OCI-LY1 (cell line): Measurements from ENCODE around the gene PKM.

ENCODE experiments used
- H2AFZ ChIP-seq: fragments of 200-600 bp; sonication (generic), shearing (Covaris generic); 2 replicates; pipeline ENCODE4 v1.6.0; 2014; ENCODE audit warnings: antibody characterized with exemption, mild to moderate bottlenecking, low read length
- H3F3A ChIP-seq: fragments of 200-600 bp; sonication (generic), shearing (Covaris generic); 2 replicates; pipeline ENCODE4 v1.6.0; 2014; ENCODE audit warnings: mild to moderate bottlenecking, antibody characterized with exemption, low read length, moderate library complexity; ENCODE audit not compliant: insufficient read depth
- H3K27ac ChIP-seq: fragments of 200-600 bp; sonication (generic); 2 replicates; pipeline ENCODE4 v1.5.1; 2014; ENCODE audit warnings: low read length, mixed run types, mild to moderate bottlenecking, low read depth; ENCODE audit not compliant: poor library complexity, severe bottlenecking
- H3K27me3 ChIP-seq: fragments of 200-600 bp; sonication (generic); 2 replicates; pipeline ENCODE4 v1.6.0; 2014; ENCODE audit warnings: antibody characterized with exemption, mild to moderate bottlenecking, low read length, moderate library complexity; ENCODE audit not compliant: insufficient read depth
- H3K36me3 ChIP-seq: fragments of 200-600 bp; sonication (generic); 2 replicates; pipeline ENCODE4 v1.6.1; 2014; ENCODE audit warnings: mild to moderate bottlenecking, antibody characterized with exemption, low read length, moderate library complexity, mixed read lengths; ENCODE audit not compliant: insufficient read depth
- H3K4me1 ChIP-seq: fragments of 200-600 bp; sonication (generic); 2 replicates; pipeline ENCODE4 v1.5.1; 2014; ENCODE audit warnings: mild to moderate bottlenecking, low read length, moderate library complexity; ENCODE audit not compliant: insufficient read depth, severe bottlenecking
- H3K4me2 ChIP-seq: fragments of 200-600 bp; sonication (generic), shearing (Covaris generic); 2 replicates; pipeline ENCODE4 v1.6.1; 2014; ENCODE audit warnings: low read length
- H3K4me3 ChIP-seq: fragments of 200-600 bp; sonication (generic); 2 replicates; pipeline ENCODE4 v1.5.1; 2014; ENCODE audit warnings: low read length, low read depth, mild to moderate bottlenecking, mixed read lengths; ENCODE audit not compliant: poor library complexity, severe bottlenecking
- H3K79me2 ChIP-seq: fragments of 200-600 bp; shearing (Covaris generic); 2 replicates; pipeline ENCODE4 v1.6.1; 2016; ENCODE audit warnings: mixed run types, low read length, mixed read lengths; ENCODE audit not compliant: insufficient read depth
- H3K9ac ChIP-seq: fragments of 200-600 bp; sonication (generic), shearing (Covaris generic); 2 replicates; pipeline ENCODE4 v1.6.1; 2014; ENCODE audit warnings: mild to moderate bottlenecking, low read length, mixed read lengths
- H3K9me2 ChIP-seq: fragments of 200-600 bp; sonication (generic), shearing (Covaris generic); 2 replicates; pipeline ENCODE4 v1.6.1; 2014; ENCODE audit warnings: low read depth, mild to moderate bottlenecking, low read length, mixed read lengths
- H3K9me3 ChIP-seq: fragments of 200-600 bp; shearing (Covaris generic); 2 replicates; pipeline ENCODE4 v1.6.1; 2014; ENCODE audit warnings: low read length, mixed read lengths
- H4K20me1 ChIP-seq: fragments of 200-600 bp; sonication (generic), shearing (Covaris generic); 2 replicates; pipeline ENCODE4 v1.6.0; 2016; ENCODE audit warnings: mild to moderate bottlenecking, low read length; ENCODE audit not compliant: insufficient read depth
- CTCF ChIP-seq: fragments of 200-600 bp; sonication (generic), shearing (Covaris generic); IDR thresholded peaks from 2 replicates; pipeline ENCODE4 v1.5.1; 2017; ENCODE audit warnings: mild to moderate bottlenecking, antibody characterized with exemption, low read length, moderate library complexity, mixed read lengths
- EZH2 ChIP-seq: fragments of 200-600 bp; sonication (generic), shearing (Covaris generic); IDR thresholded peaks from 2 replicates; pipeline ENCODE4 v1.8.0; 2017; ENCODE audit warnings: borderline replicate concordance, mixed run types, mild to moderate bottlenecking, antibody characterized with exemption, low read length, moderate library complexity, mixed read lengths

PKM gene

GRCh38 chr15:72182244-72182643 is 48.7 kb downstream of the PKM start:
- TF ChIP-seq EZH2 = no peak
- Histone ChIP-seq H3K27ac (no peak overlapping the region), H3K27me3 (no peaks in the 10 kb centered on the region; the same call in 1 of the 2 replicates)

GRCh38 chr15:72180761-72181324 is 50.1 kb downstream of the PKM start:
- H3F3A ChIP-seq = no peaks in the 10 kb centered on the region
- H3K9me3 ChIP-seq = no peaks in the 10 kb centered on the region
- no peaks in the 10 kb centered on the region for H3K9me2 ChIP-seq
- H3K36me3 ChIP-seq = no peaks in the 10 kb centered on the region
- H3K9ac ChIP-seq = no peak overlapping the region
- H3K79me2 ChIP-seq = no peaks in the 10 kb centered on the region
- no peak for TF ChIP-seq CTCF
- TF ChIP-seq EZH2 = no peak
- H3K4me1 ChIP-seq = no peaks in the 10 kb centered on the region
- H4K20me1 ChIP-seq = no peaks in the 10 kb centered on the region
- H2AFZ ChIP-seq = no peak overlapping the region
- no peak overlapping the region for H3K27ac ChIP-seq
- no peak overlapping the region for H3K4me3 ChIP-seq
- H3K4me2 ChIP-seq = no peak overlapping the region
- H3K27me3 ChIP-seq = no peaks in the 10 kb centered on the region; the same call in 1 of the 2 replicates

More at GRCh38 chr15:72182244-72182643, 48.7 kb downstream of the PKM start:
- Histone ChIP-seq H2AFZ (no peak overlapping the region), H3K9me3 (no peaks in the 10 kb centered on the region), H3K9me2 (no peaks in the 10 kb centered on the region), H3K79me2 (no peaks in the 10 kb centered on the region), H3F3A (no peaks in the 10 kb centered on the region), H3K36me3 (no peaks in the 10 kb centered on the region), H3K4me3 (no peak overlapping the region), H3K4me2 (no peak overlapping the region), H3K4me1 (no peaks in the 10 kb centered on the region), H3K9ac (no peak overlapping the region), H4K20me1 (no peaks in the 10 kb centered on the region)

- Histone ChIP-seq H3K4me1 (no peaks in the 10 kb centered on the region), H3K27ac (no peak overlapping the region), H2AFZ (no peak overlapping the region), H3K9me2 (no peaks in the 10 kb centered on the region), H3K4me3 (no peak overlapping the region), H3K9ac (no peak overlapping the region), H3K4me2 (no peak overlapping the region), H3K27me3 (no peaks in the 10 kb centered on the region; the same call in 1 of the 2 replicates), H3K9me3 (no peaks in the 10 kb centered on the region), H4K20me1 (no peaks in the 10 kb centered on the region), H3K36me3 (no peaks in the 10 kb centered on the region), H3K79me2 (no peaks in the 10 kb centered on the region), H3F3A (no peaks in the 10 kb centered on the region)
- TF ChIP-seq EZH2 = no peak
- no peak for TF ChIP-seq CTCF
These were observed 50.9 kb downstream of the PKM start for GRCh38 chr15:72179950-72180581.
